SK-N-SH treated with all-trans-retinoic acid at 6 μM for 48 hours (cell line): Measurements from ENCODE around the gene GPR176.

Source experiments
- CSDC2 ChIP-seq: fragments of 250-450 bp; sonication (Bioruptor Pico); IDR thresholded peaks from 2 replicates; pipeline ENCODE4 v1.5.0; 2020; ENCODE audit warnings: mild to moderate bottlenecking, moderate library complexity
- GLIS3 ChIP-seq: fragments of 250-450 bp; sonication (Bioruptor Pico); IDR thresholded peaks from 2 replicates; pipeline ENCODE4 v1.5.0; 2020; ENCODE audit warnings: mild to moderate bottlenecking, moderate library complexity
- PATZ1 ChIP-seq: fragments of 250-450 bp; sonication (Bioruptor Pico); IDR thresholded peaks from 2 replicates; pipeline ENCODE4 v1.8.0; 2020; ENCODE audit warnings: mild to moderate bottlenecking, moderate library complexity, borderline replicate concordance
- RARB ChIP-seq: fragments of 250-450 bp; sonication (Bioruptor Pico); IDR thresholded peaks from 2 replicates; pipeline ENCODE4 v1.8.0; 2021; ENCODE audit warnings: mild to moderate bottlenecking, moderate library complexity
- ZC3H10 ChIP-seq: fragments of 250-450 bp; sonication (Bioruptor Pico); IDR thresholded peaks from 2 replicates; pipeline ENCODE4 v1.5.1; 2021; ENCODE audit warnings: mild to moderate bottlenecking, moderate library complexity
- ZFP3 ChIP-seq: fragments of 250-450 bp; sonication (Bioruptor Pico); IDR thresholded peaks from 2 replicates; pipeline ENCODE4 v1.5.0; 2020; ENCODE audit warnings: mild to moderate bottlenecking, moderate library complexity
- ZNF565 ChIP-seq: fragments of 450-650 bp; formaldehyde crosslinking; conservative IDR thresholded peaks from 2 replicates; pipeline ENCODE4 v1.5.0; 2020; ENCODE audit warnings: low read depth, mild to moderate bottlenecking, moderate library complexity
- ZNF8 ChIP-seq: fragments of 450-650 bp; formaldehyde crosslinking; IDR thresholded peaks from 2 replicates; pipeline ENCODE4 v1.5.0; 2020; ENCODE audit warnings: mild to moderate bottlenecking, moderate library complexity
- TF ChIP-seq, protein P1 (sequence below): fragments of 250-450 bp; sonication (Bioruptor Pico); IDR thresholded peaks from 2 replicates; pipeline ENCODE4 v1.8.0; 2021; ENCODE audit warnings: low read depth, mild to moderate bottlenecking, moderate library complexity, borderline replicate concordance
- TF ChIP-seq, protein P2 (sequence below): fragments of 250-450 bp; sonication (Bioruptor Pico); IDR thresholded peaks from 2 replicates; pipeline ENCODE4 v1.5.1; 2020; ENCODE audit warnings: low read depth, mild to moderate bottlenecking, moderate library complexity
- TF ChIP-seq, protein P3 (sequence below): fragments of 250-450 bp; sonication (Bioruptor Pico); IDR thresholded peaks from 2 replicates; pipeline ENCODE4 v1.5.0; 2020; ENCODE audit warnings: mild to moderate bottlenecking, moderate library complexity

- TF ChIP-seq GLIS3 (CRISPR knock-in tag) (no peak), CSDC2 (CRISPR knock-in tag) (no peak), RARB (CRISPR knock-in tag) (no peak), ZC3H10 (CRISPR knock-in tag) (no peak), PATZ1 (no peak), ZNF565 (CRISPR knock-in tag) (no peak), ZFP3 (CRISPR knock-in tag) (no peak), ZNF8 (CRISPR knock-in tag) (no peak)
- TF ChIP-seq, protein P1, sequence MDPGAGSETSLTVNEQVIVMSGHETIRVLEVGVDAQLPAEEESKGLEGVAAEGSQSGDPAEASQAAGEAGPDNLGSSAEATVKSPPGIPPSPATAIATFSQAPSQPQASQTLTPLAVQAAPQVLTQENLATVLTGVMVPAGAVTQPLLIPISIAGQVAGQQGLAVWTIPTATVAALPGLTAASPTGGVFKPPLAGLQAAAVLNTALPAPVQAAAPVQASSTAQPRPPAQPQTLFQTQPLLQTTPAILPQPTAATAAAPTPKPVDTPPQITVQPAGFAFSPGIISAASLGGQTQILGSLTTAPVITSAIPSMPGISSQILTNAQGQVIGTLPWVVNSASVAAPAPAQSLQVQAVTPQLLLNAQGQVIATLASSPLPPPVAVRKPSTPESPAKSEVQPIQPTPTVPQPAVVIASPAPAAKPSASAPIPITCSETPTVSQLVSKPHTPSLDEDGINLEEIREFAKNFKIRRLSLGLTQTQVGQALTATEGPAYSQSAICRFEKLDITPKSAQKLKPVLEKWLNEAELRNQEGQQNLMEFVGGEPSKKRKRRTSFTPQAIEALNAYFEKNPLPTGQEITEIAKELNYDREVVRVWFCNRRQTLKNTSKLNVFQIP = no peak
- TF ChIP-seq, protein P2, sequence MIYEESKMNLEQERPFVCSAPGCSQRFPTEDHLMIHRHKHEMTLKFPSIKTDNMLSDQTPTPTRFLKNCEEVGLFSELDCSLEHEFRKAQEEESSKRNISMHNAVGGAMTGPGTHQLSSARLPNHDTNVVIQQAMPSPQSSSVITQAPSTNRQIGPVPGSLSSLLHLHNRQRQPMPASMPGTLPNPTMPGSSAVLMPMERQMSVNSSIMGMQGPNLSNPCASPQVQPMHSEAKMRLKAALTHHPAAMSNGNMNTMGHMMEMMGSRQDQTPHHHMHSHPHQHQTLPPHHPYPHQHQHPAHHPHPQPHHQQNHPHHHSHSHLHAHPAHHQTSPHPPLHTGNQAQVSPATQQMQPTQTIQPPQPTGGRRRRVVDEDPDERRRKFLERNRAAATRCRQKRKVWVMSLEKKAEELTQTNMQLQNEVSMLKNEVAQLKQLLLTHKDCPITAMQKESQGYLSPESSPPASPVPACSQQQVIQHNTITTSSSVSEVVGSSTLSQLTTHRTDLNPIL (CRISPR knock-in tag) = no peak
- TF ChIP-seq, protein P3, sequence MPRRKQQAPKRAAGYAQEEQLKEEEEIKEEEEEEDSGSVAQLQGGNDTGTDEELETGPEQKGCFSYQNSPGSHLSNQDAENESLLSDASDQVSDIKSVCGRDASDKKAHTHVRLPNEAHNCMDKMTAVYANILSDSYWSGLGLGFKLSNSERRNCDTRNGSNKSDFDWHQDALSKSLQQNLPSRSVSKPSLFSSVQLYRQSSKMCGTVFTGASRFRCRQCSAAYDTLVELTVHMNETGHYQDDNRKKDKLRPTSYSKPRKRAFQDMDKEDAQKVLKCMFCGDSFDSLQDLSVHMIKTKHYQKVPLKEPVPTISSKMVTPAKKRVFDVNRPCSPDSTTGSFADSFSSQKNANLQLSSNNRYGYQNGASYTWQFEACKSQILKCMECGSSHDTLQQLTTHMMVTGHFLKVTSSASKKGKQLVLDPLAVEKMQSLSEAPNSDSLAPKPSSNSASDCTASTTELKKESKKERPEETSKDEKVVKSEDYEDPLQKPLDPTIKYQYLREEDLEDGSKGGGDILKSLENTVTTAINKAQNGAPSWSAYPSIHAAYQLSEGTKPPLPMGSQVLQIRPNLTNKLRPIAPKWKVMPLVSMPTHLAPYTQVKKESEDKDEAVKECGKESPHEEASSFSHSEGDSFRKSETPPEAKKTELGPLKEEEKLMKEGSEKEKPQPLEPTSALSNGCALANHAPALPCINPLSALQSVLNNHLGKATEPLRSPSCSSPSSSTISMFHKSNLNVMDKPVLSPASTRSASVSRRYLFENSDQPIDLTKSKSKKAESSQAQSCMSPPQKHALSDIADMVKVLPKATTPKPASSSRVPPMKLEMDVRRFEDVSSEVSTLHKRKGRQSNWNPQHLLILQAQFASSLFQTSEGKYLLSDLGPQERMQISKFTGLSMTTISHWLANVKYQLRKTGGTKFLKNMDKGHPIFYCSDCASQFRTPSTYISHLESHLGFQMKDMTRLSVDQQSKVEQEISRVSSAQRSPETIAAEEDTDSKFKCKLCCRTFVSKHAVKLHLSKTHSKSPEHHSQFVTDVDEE = no peak
Observed at GRCh38 chr15:39870537-39870936, 49.5 kb downstream of the GPR176 start.
